ENCODE measurements around the gene TMEM255A. TPM values are rescaled to one million over a fixed set of nuclear protein-coding genes. Genes with fewer than 3 reads are reported as not detected.

Gene TMEM255A
- total and polyA plus RNA-seq, 2 donors (not counting 1 experiment from before 2014, with no cell fraction given): 0.06 to 0.25 TPM

DNA sequence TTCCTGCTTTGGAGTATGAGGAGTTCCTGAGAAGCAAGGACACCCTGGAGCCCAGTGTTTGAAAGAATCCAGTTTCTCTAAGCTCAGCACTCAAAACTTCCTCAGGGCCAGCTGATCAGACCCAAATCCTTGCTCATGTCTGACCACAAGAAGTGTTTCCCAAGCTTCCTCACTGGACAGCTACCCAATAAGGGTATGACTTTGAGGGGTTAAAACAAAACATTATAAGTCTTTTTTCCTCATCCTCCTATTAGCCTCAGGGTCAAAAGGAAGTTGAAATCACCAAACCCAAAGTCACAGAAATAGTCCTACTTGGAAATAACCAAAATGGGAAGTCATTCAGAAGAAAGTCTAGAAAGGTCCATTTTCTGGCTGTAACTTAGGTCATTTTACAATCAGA lies 46.9 kb downstream of the TMEM255A start:
- H3K9me3 ChIP-seq (ENCODE audit: control extremely low read depth in 1 of 3, control insufficient read depth in 2 of 3, insufficient read depth in 1 of 3, low read length in 2 of 3): no peaks in the 10 kb centered on the region
- peaks cover 13% of the 10 kb centered on the region for H3K4me1 Mint-ChIP-seq
- peaks cover 8 to 13% of the 10 kb centered on the region in 2 donors for H3K4me1 ChIP-seq (ENCODE audit: control insufficient read depth in 2 of 2, insufficient read depth in 2 of 2, low read length in 2 of 2)
- no peaks in the 10 kb centered on the region for H3K27me3 ChIP-seq (replicated peaks in 1 of 4; ENCODE audit: control extremely low read depth in 1 of 4, control insufficient read depth in 3 of 4, insufficient read depth in 4 of 4, low read length in 3 of 4)
- no peak overlapping the region for H3K4me3 Mint-ChIP-seq
- H3K4me2 ChIP-seq (replicated peaks; ENCODE audit: low read depth, low read length, poor library complexity, severe bottlenecking): no peak overlapping the region
- ChIA-PET CTCF (no interaction called here), POLR2A (no interaction called here)
- H3K4me3 ChIP-seq (ENCODE audit: control extremely low read depth in 1 of 5, extremely low read depth in 1 of 5, insufficient read depth in 1 of 5, low read depth in 2 of 5, low read length in 4 of 5): no peak overlapping the region
- no peak overlapping the region for H3K27ac ChIP-seq (ENCODE audit: low read length in 2 of 2)
- ATAC-seq (ENCODE audit: low read depth): no peak
- H2AFZ ChIP-seq (ENCODE audit: insufficient read depth, low read depth, low read length, poor library complexity, severe bottlenecking): no peak overlapping the region
- H3K36me3 ChIP-seq (replicated peaks in 1 of 2; ENCODE audit: control extremely low read depth in 1 of 2, control insufficient read depth in 1 of 2, extremely low read depth in 1 of 2, insufficient read depth in 2 of 2, low read length in 1 of 2): no peaks in the 10 kb centered on the region
- H3K27me3 Mint-ChIP-seq: no peaks in the 10 kb centered on the region
- H4K20me1 ChIP-seq (ENCODE audit: control insufficient read depth, insufficient read depth, low read length, poor library complexity, severe bottlenecking): no peaks in the 10 kb centered on the region
- no peak overlapping the region for H3K27ac Mint-ChIP-seq
- H3K9me3 Mint-ChIP-seq (ENCODE audit: insufficient read depth): no peaks in the 10 kb centered on the region
- no peak for DNase-seq
- no peaks in the 10 kb centered on the region for H3K79me2 ChIP-seq (ENCODE audit: control insufficient read depth, insufficient read depth, low read length)
- intact Hi-C loops (cut with micrococcal nuclease): no loop called here
- no peak overlapping the region for H3K9ac ChIP-seq (ENCODE audit: low read length)
- TF ChIP-seq, protein P1, sequence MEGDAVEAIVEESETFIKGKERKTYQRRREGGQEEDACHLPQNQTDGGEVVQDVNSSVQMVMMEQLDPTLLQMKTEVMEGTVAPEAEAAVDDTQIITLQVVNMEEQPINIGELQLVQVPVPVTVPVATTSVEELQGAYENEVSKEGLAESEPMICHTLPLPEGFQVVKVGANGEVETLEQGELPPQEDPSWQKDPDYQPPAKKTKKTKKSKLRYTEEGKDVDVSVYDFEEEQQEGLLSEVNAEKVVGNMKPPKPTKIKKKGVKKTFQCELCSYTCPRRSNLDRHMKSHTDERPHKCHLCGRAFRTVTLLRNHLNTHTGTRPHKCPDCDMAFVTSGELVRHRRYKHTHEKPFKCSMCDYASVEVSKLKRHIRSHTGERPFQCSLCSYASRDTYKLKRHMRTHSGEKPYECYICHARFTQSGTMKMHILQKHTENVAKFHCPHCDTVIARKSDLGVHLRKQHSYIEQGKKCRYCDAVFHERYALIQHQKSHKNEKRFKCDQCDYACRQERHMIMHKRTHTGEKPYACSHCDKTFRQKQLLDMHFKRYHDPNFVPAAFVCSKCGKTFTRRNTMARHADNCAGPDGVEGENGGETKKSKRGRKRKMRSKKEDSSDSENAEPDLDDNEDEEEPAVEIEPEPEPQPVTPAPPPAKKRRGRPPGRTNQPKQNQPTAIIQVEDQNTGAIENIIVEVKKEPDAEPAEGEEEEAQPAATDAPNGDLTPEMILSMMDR (IDR thresholded peaks at IDR 0.05): no peak
- TF ChIP-seq EZH2 (IDR thresholded peaks at IDR 0.05; ENCODE audit: borderline replicate concordance, insufficient read depth, low read depth, low read length, poor library complexity, severe bottlenecking): no peak

DNA sequence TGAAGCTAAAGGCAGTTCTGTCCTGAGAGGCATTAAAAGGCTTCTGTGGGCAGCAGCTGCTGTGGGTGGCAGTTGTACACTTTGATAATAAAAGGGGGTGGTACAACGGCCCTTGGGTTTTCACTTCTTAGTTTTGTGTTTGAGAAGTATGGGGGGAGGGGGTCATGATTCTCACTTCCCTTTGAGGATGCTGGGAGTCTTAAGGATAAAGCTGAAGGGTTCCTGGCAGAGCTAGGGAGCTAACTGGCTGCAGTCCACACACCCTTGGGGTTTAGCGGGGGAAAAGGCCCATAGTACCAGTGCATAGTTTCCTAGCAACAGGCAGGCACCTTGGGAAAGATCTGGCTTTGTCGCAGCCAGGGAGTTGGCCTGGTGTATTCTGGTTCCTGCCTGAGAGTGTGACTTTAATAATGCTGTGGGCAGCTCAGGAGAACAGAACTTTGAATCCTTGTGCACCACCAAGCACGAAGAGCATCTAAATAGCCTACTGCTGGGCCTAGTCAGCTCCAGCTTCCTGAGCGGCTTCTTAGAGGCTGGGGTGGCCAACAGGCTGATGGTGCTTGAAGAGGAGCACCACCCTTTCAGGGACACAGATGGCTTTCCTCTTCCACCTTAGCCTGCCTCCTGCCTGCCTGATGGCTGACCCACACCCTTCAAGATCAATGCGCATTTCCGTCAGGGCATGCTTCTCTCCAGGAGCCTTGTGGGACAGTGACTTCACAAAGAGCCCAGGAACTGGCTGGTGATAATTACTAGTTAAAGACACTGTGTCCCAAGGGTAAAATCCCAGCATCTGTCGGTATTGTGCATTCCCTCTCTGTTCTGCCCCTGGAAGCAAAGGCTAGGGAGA lies 48.2 kb downstream of the TMEM255A start:
- intact Hi-C loops (cut with micrococcal nuclease): no loop called here
- H4K20me1 ChIP-seq (ENCODE audit: control insufficient read depth, insufficient read depth, low read length, poor library complexity, severe bottlenecking): no peaks in the 10 kb centered on the region

More for the DNA sequence above, 48.2 kb downstream of the TMEM255A start:
- H3K4me3 ChIP-seq (ENCODE audit: control extremely low read depth in 1 of 5, extremely low read depth in 1 of 5, insufficient read depth in 1 of 5, low read depth in 2 of 5, low read length in 4 of 5): no peak overlapping the region
- peaks cover 8 to 12% of the 10 kb centered on the region in 2 donors for H3K4me1 ChIP-seq (ENCODE audit: control insufficient read depth in 2 of 2, insufficient read depth in 2 of 2, low read length in 2 of 2)
- DNase-seq (no peak), ATAC-seq (ENCODE audit: low read depth) (no peak)
- 75% methylated on average over 4 of the region's 8 CpGs for WGBS (ENCODE audit: insufficient coverage)
- no peak overlapping the region for H3K4me3 Mint-ChIP-seq
- no peaks in the 10 kb centered on the region for H3K27me3 Mint-ChIP-seq
- H3K27ac ChIP-seq (ENCODE audit: low read length in 2 of 2): no peak overlapping the region
- ChIA-PET CTCF (no interaction called here), POLR2A (no interaction called here)
- H3K9me3 ChIP-seq (ENCODE audit: control extremely low read depth in 1 of 3, control insufficient read depth in 2 of 3, insufficient read depth in 1 of 3, low read length in 2 of 3): no peaks in the 10 kb centered on the region
- no peak overlapping the region for H2AFZ ChIP-seq (ENCODE audit: insufficient read depth, low read depth, low read length, poor library complexity, severe bottlenecking)
- no peaks in the 10 kb centered on the region for H3K79me2 ChIP-seq (ENCODE audit: control insufficient read depth, insufficient read depth, low read length)
- no peak overlapping the region for H3K27ac Mint-ChIP-seq
- no peak overlapping the region for H3K9ac ChIP-seq (ENCODE audit: low read length)
- no peaks in the 10 kb centered on the region for H3K27me3 ChIP-seq (replicated peaks in 1 of 4; ENCODE audit: control extremely low read depth in 1 of 4, control insufficient read depth in 3 of 4, insufficient read depth in 4 of 4, low read length in 3 of 4)
- H3K9me3 Mint-ChIP-seq (ENCODE audit: insufficient read depth): no peaks in the 10 kb centered on the region
- H3K36me3 ChIP-seq (replicated peaks in 1 of 2; ENCODE audit: control extremely low read depth in 1 of 2, control insufficient read depth in 1 of 2, extremely low read depth in 1 of 2, insufficient read depth in 2 of 2, low read length in 1 of 2): no peaks in the 10 kb centered on the region
- H3K4me1 Mint-ChIP-seq: peaks cover 12% of the 10 kb centered on the region
- no peak overlapping the region for H3K4me2 ChIP-seq (replicated peaks; ENCODE audit: low read depth, low read length, poor library complexity, severe bottlenecking)
- TF ChIP-seq, protein P1 (IDR thresholded peaks at IDR 0.05): no peak
- TF ChIP-seq EZH2 (IDR thresholded peaks at IDR 0.05; ENCODE audit: borderline replicate concordance, insufficient read depth, low read depth, low read length, poor library complexity, severe bottlenecking): no peak
